Measurements from ENCODE around the gene ZSCAN1. TPM values are rescaled to one million over a fixed set of nuclear protein-coding genes. Genes with fewer than 3 reads are reported as not detected.

Gene ZSCAN1
- total RNA-seq, 1 experiment from 2014 or later, result 1.3 TPM

- POLR2A ChIA-PET, result no interaction called here
- peaks cover 12% of the 10 kb centered on the region for H3K27me3 Mint-ChIP-seq (ENCODE audit: low read depth)
- H3K4me1 Mint-ChIP-seq, result peaks cover 26% of the 10 kb centered on the region
- no peak for ATAC-seq
- peaks cover 17% of the 10 kb centered on the region for H3K36me3 Mint-ChIP-seq
- no peak overlapping the region for H3K4me3 Mint-ChIP-seq
- peaks cover 18% of the 10 kb centered on the region for H3K9me3 Mint-ChIP-seq
- H3K27ac Mint-ChIP-seq, result no peak overlapping the region
- DNase-seq (ENCODE audit: low spot score), result no peak
- TF ChIP-seq ZNF532 (CRISPR knock-in tag; IDR thresholded peaks at IDR 0.05; ENCODE audit: borderline replicate concordance), result no peak
- TF ChIP-seq ZNF423 (CRISPR knock-in tag; IDR thresholded peaks at IDR 0.05), result no peak
- no peak for TF ChIP-seq RELA (CRISPR knock-in tag; IDR thresholded peaks at IDR 0.05; ENCODE audit: borderline replicate concordance)
- TF ChIP-seq NR2C2 (CRISPR knock-in tag; IDR thresholded peaks at IDR 0.05), result no peak
- TF ChIP-seq JUN (CRISPR knock-in tag; IDR thresholded peaks at IDR 0.05), result no peak
- TF ChIP-seq FOXJ3 (CRISPR knock-in tag; IDR thresholded peaks at IDR 0.05; ENCODE audit: borderline replicate concordance), result no peak
- TF ChIP-seq STAT6 (CRISPR knock-in tag; conservative IDR thresholded peaks at IDR 0.05; ENCODE audit: low read depth), result no peak
- no peak for TF ChIP-seq PREB (CRISPR knock-in tag; IDR thresholded peaks at IDR 0.05; ENCODE audit: borderline replicate concordance)
- TF ChIP-seq ZNF219 (CRISPR knock-in tag; IDR thresholded peaks at IDR 0.05; ENCODE audit: borderline replicate concordance), result no peak
- TF ChIP-seq ZNF671 (CRISPR knock-in tag; IDR thresholded peaks at IDR 0.05), result no peak
- no peak for TF ChIP-seq FOXP1 (CRISPR knock-in tag; IDR thresholded peaks at IDR 0.05; ENCODE audit: borderline replicate concordance)
- no peak for TF ChIP-seq ATF3 (CRISPR knock-in tag; conservative IDR thresholded peaks at IDR 0.05)
- CTCF ChIA-PET, result interaction anchor here (1.7 to 2.9 kb wide), 3 partner anchors 12 to 36 kb away, joined by 14 to 48 read pairs (median 25); no protein-coding TSS in a partner anchor
Observed at GRCh38 chr19:58056261-58056660, 22.4 kb downstream of the ZSCAN1 start.

GRCh38 chr19:58056861-58057260, 23.0 kb downstream of the ZSCAN1 start:
- H3K4me1 Mint-ChIP-seq, result peaks cover 26% of the 10 kb centered on the region
- DNase-seq (ENCODE audit: low spot score) (no peak), ATAC-seq (no peak)
- CTCF ChIA-PET, result interaction anchor here (3.3 to 3.5 kb wide), 2 partner anchors 14 to 35 kb away, joined by 16 to 30 read pairs; no protein-coding TSS in a partner anchor
- H3K9me3 Mint-ChIP-seq, result peaks cover 14% of the 10 kb centered on the region
- no peak overlapping the region for H3K4me3 Mint-ChIP-seq
- peaks cover 7% of the 10 kb centered on the region for H3K27me3 Mint-ChIP-seq (ENCODE audit: low read depth)
- H3K27ac Mint-ChIP-seq, result no peak overlapping the region
- peaks cover 13% of the 10 kb centered on the region for H3K36me3 Mint-ChIP-seq
- POLR2A ChIA-PET, result interaction anchor here (0.6 kb wide), 1 partner anchor 90 kb away, joined by 7 read pairs; no protein-coding TSS in a partner anchor
- TF ChIP-seq CREB1 (CRISPR knock-in tag; IDR thresholded peaks at IDR 0.05) (no peak), ARID4B (CRISPR knock-in tag; IDR thresholded peaks at IDR 0.05; ENCODE audit: borderline replicate concordance) (no peak), ZNF512 (CRISPR knock-in tag; IDR thresholded peaks at IDR 0.05; ENCODE audit: borderline replicate concordance) (no peak), JUN (CRISPR knock-in tag; IDR thresholded peaks at IDR 0.05) (no peak), E2F1 (CRISPR knock-in tag; IDR thresholded peaks at IDR 0.05) (no peak), NFATC4 (CRISPR knock-in tag; IDR thresholded peaks at IDR 0.05) (no peak), ZNF317 (CRISPR knock-in tag; IDR thresholded peaks at IDR 0.05; ENCODE audit: borderline replicate concordance, low read depth) (no peak)
